Mesenteric fat pad (tissue), 1 donor: Measurements from ENCODE around the gene ATAD3B. TPM values are rescaled to one million over a fixed set of nuclear protein-coding genes. Genes with fewer than 3 reads are reported as not detected.
"Not testable (repeated sequence)": the region's sequence is repeated elsewhere in the genome, so short reads cannot be mapped to it uniquely, and the experiment has no call there.

Source experiments
- DNase-seq: peaks from one replicate; pipeline ENCODE4 v3.0.0-alpha.2; 2020; ENCODE audit warnings: low spot score
- total RNA-seq: library from RNA; stranded (reverse); fragmentation: NEBNext Ultra II Directional; extraction: Animal tissue kit (Norgen Biotek cat#: 25700); gene quantifications from one replicate; pipeline ENCODE4 v1.2.1, GENCODE V29; 2021
- donor health status: DM: yes; HTN: yes; CAD: no.

Gene ATAD3B
- total RNA-seq, 1 donor from 2014 or later: 12.6 TPM

- DNase-seq: no peak
Measured at GRCh38 chr1:1477206-1477605, 5.6 kb downstream of the ATAD3B start.

DNA sequence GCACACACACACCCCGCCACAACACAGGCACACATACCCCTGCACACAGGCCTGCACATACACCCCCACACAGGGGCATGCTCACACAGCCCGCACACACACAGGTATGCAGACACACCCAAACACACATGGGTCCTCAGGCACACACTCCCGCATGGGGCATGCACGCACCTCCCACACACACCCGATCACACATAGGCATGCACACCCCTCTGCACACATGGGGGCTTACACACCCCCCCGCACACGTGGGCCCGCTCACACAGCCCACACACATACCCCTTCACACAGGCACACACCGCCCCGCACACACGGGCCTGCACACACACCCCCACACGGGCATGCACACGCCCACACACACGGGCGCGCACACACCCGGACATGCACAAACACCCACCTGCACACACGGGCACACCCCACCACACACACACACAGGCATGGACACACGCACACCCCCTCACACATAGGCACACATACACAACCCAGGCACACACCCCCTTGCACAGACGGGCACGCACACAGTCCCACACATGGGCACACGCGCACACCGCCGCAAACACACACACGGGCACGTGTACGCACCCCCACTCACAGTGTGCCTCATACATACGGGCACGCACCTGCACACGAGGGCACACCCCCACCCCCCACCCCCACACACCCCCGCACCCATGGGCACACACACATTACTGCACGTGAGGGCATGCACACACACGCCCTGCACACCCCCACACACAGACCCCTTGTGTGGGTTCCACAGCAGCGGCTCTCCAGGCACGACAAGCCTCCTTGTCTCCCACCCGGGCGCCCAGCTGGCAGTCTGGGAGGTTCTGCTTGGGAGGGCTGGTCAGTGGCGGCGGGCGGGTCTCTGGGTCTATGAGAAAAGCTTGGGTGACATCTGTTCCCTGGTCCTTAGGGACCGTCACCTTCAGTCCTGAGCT is 8.3 kb downstream of the ATAD3B start:
- DNase-seq: no peak

DNA sequence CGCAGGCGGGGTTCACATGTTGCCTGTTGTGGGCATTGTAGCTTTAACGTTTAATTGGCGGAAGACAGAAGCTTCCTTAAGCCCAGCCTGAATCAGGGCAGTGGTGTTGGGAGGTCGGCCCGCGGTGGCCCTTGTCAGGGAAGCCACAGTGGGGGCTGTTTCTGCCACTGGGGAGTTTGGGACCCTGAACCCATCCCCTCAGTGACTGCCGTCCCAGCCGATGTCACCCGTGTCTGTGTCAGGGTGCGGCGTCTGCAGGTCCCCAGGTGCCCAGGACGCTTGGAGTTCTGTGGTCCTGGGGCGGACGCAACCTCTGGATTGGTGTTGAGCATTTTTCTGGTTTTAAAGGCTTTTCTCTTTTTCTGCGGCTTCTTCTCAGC is 8.9 kb downstream of the ATAD3B start:
- not testable (repeated sequence) for DNase-seq

GRCh38 chr1:1481811-1482210 is 10.2 kb downstream of the ATAD3B start:
- DNase-seq: not testable (repeated sequence)

DNA sequence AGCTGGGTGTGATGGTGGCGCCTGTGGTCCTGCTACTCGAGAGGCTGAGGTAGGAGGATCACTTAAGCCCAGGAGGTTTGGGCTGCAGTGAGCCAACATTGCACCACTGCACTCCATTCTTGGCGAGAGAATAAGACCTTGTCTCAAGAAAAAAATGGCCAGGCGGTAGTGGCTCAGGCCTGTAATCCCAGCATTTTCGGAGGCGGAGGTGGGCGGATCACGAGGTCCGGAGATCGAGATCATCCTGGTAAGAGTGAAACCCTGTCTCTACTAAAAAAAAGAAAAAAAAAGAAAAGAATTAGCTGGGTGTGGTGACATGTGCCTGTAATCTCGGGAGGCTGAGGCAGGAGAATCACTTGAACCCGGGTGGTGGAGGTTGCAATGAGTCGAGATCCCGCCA is 11.3 kb downstream of the ATAD3B start:
- no peak for DNase-seq

GRCh38 chr1:1483714-1484113 is 12.1 kb downstream of the ATAD3B start:
- no peak for DNase-seq

- DNase-seq: not testable (repeated sequence)
Measured at GRCh38 chr1:1484976-1485750, 13.6 kb downstream of the ATAD3B start.

DNA sequence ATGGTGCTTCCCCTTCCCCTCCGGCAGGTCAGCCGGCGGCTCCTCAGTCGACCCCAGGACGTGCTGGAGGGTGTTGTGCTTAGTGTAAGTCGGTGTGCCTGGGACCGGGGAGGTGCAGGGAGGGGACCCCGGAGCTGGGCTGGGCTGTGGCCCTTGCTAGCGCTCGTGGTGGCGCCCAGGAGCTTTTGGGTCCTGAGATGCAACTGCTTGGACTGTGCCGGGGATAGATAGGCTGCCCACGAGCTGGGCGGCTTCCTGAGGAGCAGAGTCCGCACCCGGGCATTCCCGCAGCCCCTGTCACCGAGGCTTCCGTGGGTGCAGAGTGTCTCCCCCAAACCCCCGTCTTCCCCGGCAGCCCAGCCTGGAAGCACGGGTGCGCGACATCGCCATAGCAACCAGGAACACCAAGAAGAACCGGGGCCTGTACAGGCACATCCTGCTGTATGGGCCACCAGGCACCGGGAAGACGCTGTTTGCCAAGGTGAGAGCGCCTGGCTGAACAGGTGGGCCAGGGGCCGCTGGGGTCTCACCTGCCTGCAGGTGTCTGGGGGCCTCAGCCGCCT is 14.3 kb downstream of the ATAD3B start:
- not testable (repeated sequence) for DNase-seq

GRCh38 chr1:1487701-1488100 is 16.1 kb downstream of the ATAD3B start:
- DNase-seq: no peak

- DNase-seq: no peak
Measured at GRCh38 chr1:1489231-1489630, 17.7 kb downstream of the ATAD3B start.

GRCh38 chr1:1489861-1490260 is 18.3 kb downstream of the ATAD3B start:
- no peak for DNase-seq

DNA sequence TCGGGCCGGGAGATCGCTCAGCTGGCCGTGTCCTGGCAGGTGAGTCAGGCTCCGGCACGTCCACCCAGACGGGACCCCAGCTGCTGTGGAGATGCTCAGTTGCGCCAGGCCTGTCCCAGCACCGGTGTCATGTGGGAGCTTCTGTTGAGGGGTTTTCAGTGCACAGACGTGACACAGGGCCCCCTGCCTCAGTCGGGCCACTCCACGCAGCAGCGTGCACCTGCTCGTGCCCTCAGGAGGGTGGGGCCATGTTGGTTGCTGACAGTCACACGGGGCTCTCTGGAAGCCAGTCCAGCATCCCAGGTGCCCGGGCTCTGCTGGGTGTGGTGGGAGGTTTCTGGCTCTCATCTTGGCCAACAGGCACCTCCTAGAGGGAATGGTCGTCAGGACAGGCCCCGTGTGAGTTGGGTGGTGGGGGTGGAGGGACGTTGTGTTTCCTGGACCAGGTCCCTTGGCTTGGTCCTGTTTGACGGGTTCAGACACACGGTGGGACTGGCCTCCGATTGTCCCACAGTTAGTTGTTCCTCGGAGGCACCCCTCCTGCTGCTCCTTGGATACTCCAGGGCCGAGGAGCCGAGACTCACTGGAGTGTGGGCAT is 19.2 kb downstream of the ATAD3B start:
- DNase-seq: no peak

DNA sequence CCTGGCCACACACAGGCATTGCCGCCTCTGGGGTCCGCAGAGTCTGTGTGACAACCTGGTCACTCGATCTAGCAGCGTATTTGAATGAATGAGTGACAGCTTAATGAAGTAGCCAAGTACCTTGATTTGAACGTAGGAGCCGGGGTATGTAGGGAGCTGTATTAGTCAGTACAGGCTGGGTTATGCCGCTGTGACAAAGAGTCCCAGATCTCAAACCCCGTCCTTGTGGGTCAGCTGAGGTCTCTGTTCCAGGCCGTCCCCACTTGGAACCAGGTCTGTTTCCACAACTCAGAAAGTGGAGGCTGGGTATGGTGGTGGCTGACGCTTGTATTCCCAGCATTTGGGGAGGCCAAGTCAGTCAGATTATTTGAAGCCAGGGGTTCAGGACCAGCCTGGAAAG is 20.0 kb downstream of the ATAD3B start:
- DNase-seq: no peak

- DNase-seq: not testable (repeated sequence)
Measured at GRCh38 chr1:1494311-1494710, 22.7 kb downstream of the ATAD3B start.

- DNase-seq: not testable (repeated sequence)
Measured at GRCh38 chr1:1495461-1495975, 24.0 kb downstream of the ATAD3B start.

DNA sequence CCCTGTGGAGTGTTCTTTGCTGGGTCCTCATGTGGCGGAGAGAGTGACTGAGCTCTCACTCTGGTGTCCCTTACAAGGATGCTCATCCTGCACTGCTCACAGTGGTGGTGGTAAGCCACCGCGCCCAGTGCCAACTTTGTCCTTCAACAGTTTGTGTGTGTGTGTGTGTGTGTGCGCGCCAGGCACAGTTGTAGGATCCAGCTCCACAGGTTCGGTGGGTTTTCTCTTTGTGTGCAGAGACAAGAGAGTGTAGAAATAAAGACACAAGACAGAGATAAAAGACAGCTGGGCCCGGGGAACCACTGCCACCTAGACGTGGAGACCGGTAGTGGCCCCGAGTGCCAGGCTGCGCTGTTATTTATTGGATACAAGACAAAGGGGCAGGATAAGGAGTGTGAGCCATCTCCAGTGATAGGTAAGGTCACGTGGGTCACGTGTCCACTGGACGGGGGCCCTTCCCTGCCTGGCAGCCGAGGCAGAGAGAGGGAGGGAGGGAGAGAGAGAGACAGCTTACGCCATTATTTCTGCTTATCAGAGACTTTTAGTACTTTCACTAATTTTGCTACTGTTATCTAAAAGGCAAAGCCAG is 33.3 kb downstream of the ATAD3B start:
- peak; percentile 91 for DNase-seq

DNA sequence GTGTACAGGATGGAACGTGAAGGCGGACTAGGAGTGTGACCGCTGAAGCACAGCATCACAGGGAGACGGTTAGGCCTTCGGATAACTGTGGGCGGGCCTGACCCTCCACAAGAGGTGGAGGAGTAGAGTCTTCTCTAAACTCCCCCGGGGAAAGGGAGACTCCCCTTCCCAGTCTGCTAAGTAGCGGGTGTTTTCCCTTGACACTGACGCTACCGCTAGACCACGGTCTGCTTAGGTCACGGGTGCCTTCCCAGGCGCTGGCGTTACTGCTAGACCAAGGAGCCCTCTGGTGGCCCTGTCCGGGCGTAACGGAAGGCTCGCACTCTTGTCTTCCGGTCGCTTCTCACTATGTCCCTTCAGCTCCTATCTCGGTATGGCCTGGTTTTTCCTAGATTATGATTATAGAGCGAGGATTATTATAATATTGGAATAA is 33.8 kb downstream of the ATAD3B start:
- DNase-seq: not testable (repeated sequence)

DNA sequence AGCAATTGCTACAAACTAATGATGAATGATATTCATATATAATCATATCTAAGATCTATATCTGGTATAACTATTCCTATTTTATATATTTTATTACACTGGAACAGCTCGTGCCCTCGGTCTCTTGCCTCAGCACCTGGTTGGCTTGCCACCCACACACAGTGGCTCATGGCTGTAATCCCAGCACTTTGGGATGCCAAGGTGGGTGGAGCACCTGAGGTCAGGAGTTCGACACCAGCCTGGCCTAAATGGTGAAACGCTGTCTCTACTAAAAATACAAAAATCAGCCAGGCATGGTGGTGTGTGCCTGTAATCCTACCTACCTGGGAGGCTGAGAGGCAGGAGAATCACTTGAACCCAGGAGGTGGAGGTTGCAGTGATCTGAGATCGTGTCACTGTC is 34.2 kb downstream of the ATAD3B start:
- DNase-seq: not testable (repeated sequence)

GRCh38 chr1:1507305-1507704 is 35.7 kb downstream of the ATAD3B start:
- no peak for DNase-seq

DNA sequence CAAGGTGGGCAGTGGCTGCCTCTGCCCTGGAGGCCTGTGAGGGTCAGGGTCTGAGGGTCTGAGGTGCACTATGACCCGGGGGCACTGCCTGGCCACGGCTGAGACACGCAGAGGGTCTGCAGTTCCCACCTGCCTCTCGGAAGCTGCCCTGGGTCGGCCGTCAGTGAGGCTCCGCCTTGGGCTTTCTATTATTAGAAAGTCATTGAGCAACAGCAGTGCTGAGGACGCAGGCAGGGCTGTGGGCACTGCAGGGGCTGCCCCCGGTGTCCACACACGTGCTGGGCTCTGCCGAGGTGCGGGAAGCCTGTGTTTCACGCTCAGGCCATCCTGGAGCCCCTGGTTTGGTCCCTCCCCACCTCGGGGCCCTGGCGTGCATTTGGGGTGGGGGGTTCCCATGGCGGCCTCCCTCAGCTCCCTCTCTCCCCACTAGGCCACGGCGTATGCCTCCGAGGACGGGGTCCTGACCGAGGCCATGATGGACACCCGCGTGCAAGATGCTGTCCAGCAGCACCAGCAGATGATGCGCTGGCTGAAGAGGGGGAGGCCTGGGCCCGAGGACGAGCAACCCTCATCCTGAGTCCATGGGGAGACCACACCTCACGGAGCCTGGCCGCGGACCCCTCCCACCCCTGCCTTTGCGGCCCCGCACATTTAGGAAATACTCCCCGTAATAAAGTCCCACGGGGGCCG is 37.4 kb downstream of the ATAD3B start:
- DNase-seq: not testable (repeated sequence)
